ENCODE measurements around the gene ZNF593.

DNA sequence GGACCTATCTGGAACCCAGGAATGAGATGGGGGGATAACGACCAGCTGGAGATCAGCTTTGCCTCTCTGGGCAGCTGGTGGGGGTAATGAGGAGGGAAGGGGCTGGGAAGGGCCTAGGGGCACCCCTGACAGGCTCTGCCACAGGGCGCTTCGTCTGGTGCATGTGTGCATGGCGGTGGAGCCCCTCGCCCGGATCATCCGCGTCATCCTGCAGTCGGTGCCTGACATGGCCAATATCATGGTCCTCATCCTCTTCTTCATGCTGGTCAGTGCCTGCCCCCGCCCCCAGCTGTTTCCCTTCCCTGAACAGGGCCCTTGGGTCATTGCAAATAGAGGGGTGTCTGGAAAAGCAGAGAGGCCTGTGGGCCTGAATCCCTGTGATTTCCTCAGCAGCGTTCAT lies 28.1 kb downstream of the ZNF593 start:
- no peak for TF ChIP-seq CTCF (IDR thresholded peaks at IDR 0.05)
- TF ChIP-seq POLR2A (IDR thresholded peaks at IDR 0.05) = no peak

Measured in body of pancreas (tissue), 4 donors.